ENCODE data around the gene ITPR1. TPM values are rescaled to one million over a fixed set of nuclear protein-coding genes. Genes with fewer than 3 reads are reported as not detected.

The ITPR1 gene
- polyA plus RNA-seq, 1 experiment = 1.4 TPM

DNA sequence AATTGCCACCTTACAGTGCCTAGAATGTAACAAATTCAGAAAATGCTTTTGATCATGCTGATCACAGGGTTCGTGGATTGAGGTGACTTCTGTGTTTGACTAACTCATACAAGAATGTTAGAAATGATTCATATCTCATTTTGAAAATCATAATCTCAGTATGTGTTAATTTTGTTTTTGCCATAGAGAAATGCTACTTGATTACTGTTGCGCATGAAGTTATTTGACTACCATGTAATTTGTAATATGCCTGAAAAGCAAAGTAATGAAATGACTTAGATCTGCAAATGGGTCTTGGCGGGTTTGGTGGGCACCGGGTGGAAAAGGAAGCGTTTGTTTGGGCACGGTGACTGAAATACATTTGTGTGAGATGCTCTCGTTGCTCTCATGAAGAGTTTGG is 312.5 kb downstream of the ITPR1 start:
- Histone ChIP-seq H3K27me3 (ENCODE audit: control insufficient read depth, insufficient read depth, low read length) (peaks cover 4% of the 10 kb centered on the region), H3K36me3 (ENCODE audit: control insufficient read depth, insufficient read depth, low read length) (no peaks in the 10 kb centered on the region), H3K4me3 (ENCODE audit: low read depth, low read length) (no peak overlapping the region)
- CTCF ChIA-PET = interaction anchor here (0.8 kb wide), 1 partner anchor 94 kb away, joined by 3 read pairs; no protein-coding TSS in a partner anchor
- POLR2A ChIA-PET = no interaction called here
- TF ChIP-seq, protein P1, sequence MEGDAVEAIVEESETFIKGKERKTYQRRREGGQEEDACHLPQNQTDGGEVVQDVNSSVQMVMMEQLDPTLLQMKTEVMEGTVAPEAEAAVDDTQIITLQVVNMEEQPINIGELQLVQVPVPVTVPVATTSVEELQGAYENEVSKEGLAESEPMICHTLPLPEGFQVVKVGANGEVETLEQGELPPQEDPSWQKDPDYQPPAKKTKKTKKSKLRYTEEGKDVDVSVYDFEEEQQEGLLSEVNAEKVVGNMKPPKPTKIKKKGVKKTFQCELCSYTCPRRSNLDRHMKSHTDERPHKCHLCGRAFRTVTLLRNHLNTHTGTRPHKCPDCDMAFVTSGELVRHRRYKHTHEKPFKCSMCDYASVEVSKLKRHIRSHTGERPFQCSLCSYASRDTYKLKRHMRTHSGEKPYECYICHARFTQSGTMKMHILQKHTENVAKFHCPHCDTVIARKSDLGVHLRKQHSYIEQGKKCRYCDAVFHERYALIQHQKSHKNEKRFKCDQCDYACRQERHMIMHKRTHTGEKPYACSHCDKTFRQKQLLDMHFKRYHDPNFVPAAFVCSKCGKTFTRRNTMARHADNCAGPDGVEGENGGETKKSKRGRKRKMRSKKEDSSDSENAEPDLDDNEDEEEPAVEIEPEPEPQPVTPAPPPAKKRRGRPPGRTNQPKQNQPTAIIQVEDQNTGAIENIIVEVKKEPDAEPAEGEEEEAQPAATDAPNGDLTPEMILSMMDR (IDR thresholded peaks at IDR 0.05; ENCODE audit: insufficient read depth, low read depth, low read length) = no peak
- no peak for DNase-seq (ENCODE audit: low read depth)

DNA sequence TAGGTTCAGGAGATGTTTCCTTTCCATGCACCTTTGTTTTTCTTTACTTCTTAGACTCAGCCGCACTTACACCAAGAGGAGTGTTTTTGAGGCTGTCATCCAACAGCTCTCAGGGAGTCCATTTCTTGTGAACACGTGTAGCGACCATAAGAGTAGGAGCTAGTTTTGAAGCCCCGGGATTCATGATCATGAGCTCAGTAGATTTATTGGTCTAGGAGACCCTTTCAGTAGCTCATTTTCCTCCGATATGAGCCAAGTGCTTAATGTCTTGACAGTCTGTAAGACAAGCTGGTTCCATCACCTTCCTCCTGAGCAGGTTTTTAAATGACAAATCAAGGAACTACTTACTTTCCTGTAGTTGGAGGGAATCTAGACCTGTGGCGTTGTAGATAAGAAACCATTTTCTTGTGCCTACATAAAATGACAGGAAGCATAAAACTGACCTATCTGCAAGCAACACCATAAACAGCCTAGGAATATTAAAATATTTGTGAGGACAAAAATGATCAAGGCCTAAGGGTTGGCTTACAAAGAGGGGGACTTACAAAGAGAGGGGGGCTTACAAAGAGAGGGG is 313.5 kb downstream of the ITPR1 start:
- POLR2A ChIA-PET = no interaction called here
- peaks cover 5% of the 10 kb centered on the region for H3K27me3 ChIP-seq (ENCODE audit: control insufficient read depth, insufficient read depth, low read length)
- TF ChIP-seq, protein P1 (IDR thresholded peaks at IDR 0.05; ENCODE audit: insufficient read depth, low read depth, low read length) = no peak
- CTCF ChIA-PET = interaction anchor here (0.7 to 1.3 kb wide), 3 partner anchors 9 to 53 kb away, joined by 3 to 4 read pairs (median 3); no protein-coding TSS in a partner anchor
- DNase-seq (ENCODE audit: low read depth) = no peak
- no peaks in the 10 kb centered on the region for H3K36me3 ChIP-seq (ENCODE audit: control insufficient read depth, insufficient read depth, low read length)
- H3K4me3 ChIP-seq (ENCODE audit: low read depth, low read length) = no peak overlapping the region

DNA sequence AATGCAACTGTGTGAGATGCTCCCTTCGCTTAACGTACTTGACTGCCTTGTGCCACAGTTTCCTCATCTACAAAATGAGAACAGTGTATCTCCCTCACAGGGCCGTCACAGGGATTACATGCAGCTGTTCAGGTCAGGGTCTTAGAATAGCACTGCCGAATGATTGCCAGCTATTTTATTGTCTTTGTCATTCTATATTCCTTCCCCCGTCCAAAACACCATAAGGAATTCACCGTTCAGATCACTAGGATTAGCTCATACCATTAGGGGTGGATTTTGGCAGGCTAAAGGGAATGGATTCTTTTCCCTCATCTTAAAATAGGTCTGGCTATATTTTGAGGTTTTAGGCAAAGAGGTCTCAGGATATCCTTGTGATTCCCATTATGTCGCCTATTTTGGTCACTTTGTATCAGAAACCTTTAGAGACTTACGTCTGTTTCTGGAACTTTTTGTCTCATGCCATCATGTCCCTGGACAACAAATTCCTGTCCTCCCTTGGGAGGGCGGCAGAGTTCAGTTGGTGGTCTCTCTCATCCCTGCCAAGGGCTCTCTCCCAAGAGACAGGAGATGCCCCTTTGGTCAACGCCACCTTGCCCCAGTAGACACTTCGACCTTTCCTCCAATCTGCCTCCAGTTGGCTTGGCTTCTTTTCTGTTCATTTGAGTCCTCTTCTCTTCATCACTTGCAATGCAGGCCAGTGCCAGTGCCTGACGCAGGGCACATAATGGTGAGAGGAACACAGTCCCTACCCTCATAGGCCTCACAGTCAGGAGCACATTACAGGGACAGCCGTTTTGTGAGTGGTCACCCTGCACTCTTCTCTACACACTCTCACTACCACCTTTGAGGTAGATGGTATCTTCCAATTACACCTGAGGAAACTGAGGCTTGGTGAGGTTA is 314.5 kb downstream of the ITPR1 start:
- POLR2A ChIA-PET = no interaction called here

DNA sequence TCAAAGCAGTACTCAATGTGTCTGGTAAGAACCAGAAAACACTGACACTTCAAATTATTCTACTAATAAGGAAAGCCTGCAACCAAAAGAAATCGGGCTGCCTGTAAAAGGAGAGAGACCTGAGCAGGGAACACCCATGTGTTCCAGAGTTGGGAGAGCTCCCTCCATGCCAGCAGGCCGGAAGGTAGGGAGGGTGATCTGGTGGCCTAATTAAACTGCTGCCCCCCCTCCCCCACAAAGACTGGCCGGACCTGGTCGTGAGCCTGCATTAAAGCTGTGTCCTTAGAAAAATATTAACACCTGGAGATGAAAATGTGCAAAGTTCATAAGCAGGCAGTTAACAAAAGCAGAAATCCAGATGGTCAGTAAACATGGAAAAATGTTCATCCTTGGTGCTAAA is 315.5 kb downstream of the ITPR1 start:
- Histone ChIP-seq H3K27me3 (ENCODE audit: control insufficient read depth, insufficient read depth, low read length) (peaks cover 5% of the 10 kb centered on the region), H3K4me3 (ENCODE audit: low read depth, low read length) (no peak overlapping the region), H3K36me3 (ENCODE audit: control insufficient read depth, insufficient read depth, low read length) (no peaks in the 10 kb centered on the region)
- no peak for DNase-seq (ENCODE audit: low read depth)
- POLR2A ChIA-PET = no interaction called here
- CTCF ChIA-PET = no interaction called here
- TF ChIP-seq, protein P1 (IDR thresholded peaks at IDR 0.05; ENCODE audit: insufficient read depth, low read depth, low read length) = no peak

More for the DNA sequence above, 314.5 kb downstream of the ITPR1 start:
- TF ChIP-seq, protein P1 (IDR thresholded peaks at IDR 0.05; ENCODE audit: insufficient read depth, low read depth, low read length) = no peak
- DNase-seq (ENCODE audit: low read depth) = no peak
- CTCF ChIA-PET = interaction anchor here (1.3 kb wide), 1 partner anchor 52 kb away, joined by 4 read pairs; no protein-coding TSS in a partner anchor
- Histone ChIP-seq H3K27me3 (ENCODE audit: control insufficient read depth, insufficient read depth, low read length) (peaks cover 5% of the 10 kb centered on the region), H3K4me3 (ENCODE audit: low read depth, low read length) (no peak overlapping the region), H3K36me3 (ENCODE audit: control insufficient read depth, insufficient read depth, low read length) (no peaks in the 10 kb centered on the region)

DNA sequence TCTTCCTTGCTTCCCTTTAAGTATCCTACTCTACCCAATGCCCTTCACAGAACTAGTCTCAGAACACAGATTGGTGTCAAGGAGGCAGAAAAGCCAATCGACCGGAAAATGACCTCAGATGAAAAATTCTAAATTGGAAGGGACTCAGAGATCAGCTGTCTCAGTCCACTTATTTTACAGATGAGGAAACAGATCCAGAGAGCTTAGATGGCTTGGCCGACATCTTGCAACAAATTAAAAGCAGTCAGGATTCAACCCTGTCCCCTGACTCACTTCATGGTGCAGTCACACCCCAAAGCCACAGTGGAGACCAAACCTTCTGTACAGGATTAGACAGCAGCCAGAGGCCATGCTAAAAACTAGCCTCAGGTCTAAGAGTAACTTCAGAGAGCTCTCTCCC is 316.8 kb downstream of the ITPR1 start:
- CTCF ChIA-PET = no interaction called here
- no peak overlapping the region for H3K4me3 ChIP-seq (ENCODE audit: low read depth, low read length)
- no peak for DNase-seq (ENCODE audit: low read depth)
- POLR2A ChIA-PET = no interaction called here
- no peaks in the 10 kb centered on the region for H3K36me3 ChIP-seq (ENCODE audit: control insufficient read depth, insufficient read depth, low read length)
- H3K27me3 ChIP-seq (ENCODE audit: control insufficient read depth, insufficient read depth, low read length) = peaks cover 5% of the 10 kb centered on the region
- TF ChIP-seq, protein P1 (IDR thresholded peaks at IDR 0.05; ENCODE audit: insufficient read depth, low read depth, low read length) = no peak
